ENCODE measurements around the gene SLC44A1. TPM values are rescaled to one million over a fixed set of nuclear protein-coding genes. Genes with fewer than 3 reads are reported as not detected.

Gene SLC44A1
- total RNA-seq, 3 donors from 2014 or later, result 4.0 to 5.4 (median 4.1) TPM

DNA sequence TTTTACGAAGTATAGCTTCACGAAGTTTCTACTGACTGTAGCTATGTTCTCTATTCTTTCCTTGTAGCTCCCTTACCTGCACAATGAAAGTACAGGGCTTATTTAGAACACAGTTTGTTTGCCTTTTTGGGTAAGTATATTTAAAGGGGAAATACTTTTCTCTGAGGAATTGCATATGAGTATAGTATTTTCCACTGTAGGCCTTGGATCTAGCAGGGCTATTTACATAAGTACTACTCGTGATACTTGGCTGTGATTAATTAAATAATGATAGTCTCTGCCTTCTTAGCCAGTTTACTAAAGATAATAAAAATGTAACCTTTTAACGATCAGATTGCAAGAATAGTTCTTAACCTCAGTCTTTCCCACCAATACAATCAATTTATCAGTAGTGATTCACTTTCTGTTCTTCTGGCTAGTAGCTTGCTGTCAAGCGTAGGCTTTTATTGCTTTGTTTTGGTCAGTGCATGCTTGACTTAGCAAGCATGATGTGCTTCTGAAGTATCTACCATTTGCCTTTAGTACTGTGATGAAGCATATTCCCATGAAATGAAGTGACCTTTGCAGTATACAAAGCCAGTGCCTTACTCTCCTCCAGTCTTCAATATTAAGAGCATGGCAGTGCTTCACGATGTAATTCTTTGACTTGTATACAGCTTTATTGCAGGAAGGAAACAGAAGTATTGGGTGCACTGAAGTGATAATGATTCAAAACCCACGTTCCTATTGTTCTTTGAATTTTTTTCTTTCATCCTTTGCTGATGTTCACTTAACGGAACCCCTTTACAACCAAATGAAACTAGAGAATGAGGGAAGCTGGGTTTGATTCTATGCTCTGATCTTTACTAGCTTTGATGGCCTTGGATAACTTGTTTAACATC, 64.2 kb downstream of the SLC44A1 start:
- no peak for DNase-seq
- H3K27me3 Mint-ChIP-seq (ENCODE audit: low read depth), result no peaks in the 10 kb centered on the region
- no peak for ATAC-seq
- no peaks in the 10 kb centered on the region for H3K9me3 Mint-ChIP-seq
- H3K36me3 Mint-ChIP-seq (ENCODE audit: insufficient read depth), result peaks cover 9% of the 10 kb centered on the region
- H3K4me1 Mint-ChIP-seq (ENCODE audit: low read depth), result no peaks in the 10 kb centered on the region
- no peak overlapping the region for H3K4me3 Mint-ChIP-seq

DNA sequence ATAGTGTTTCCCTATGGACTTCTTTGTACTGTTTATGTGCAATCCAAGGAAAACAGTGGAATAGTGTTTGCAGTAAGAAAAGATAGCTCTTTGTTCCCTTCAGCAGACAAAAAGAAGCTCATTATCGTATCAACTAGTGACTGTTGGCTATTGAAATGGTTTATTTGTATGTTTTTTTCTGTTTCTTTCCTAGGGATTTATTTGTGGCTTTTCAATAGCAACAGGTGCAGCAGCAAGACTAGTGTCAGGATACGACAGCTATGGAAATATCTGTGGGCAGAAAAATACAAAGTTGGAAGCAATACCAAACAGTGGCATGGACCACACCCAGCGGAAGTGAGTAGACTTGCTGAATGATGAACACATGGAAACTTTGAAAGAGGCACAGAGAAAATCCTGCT, 65.1 kb downstream of the SLC44A1 start:
- Mint-ChIP-seq H3K4me3 (no peak overlapping the region), H3K9me3 (no peaks in the 10 kb centered on the region), H3K4me1 (ENCODE audit: low read depth) (no peaks in the 10 kb centered on the region), H3K27me3 (ENCODE audit: low read depth) (no peaks in the 10 kb centered on the region), H3K36me3 (ENCODE audit: insufficient read depth) (peaks cover 10% of the 10 kb centered on the region)
- DNase-seq (no peak), ATAC-seq (no peak)

- no peak for ATAC-seq
- H3K27me3 Mint-ChIP-seq (ENCODE audit: low read depth), result no peaks in the 10 kb centered on the region
- no peak for DNase-seq
- H3K9me3 Mint-ChIP-seq, result no peaks in the 10 kb centered on the region
- no peak overlapping the region for H3K4me3 Mint-ChIP-seq
- H3K4me1 Mint-ChIP-seq (ENCODE audit: low read depth), result no peaks in the 10 kb centered on the region
- peaks cover 14% of the 10 kb centered on the region for H3K36me3 Mint-ChIP-seq (ENCODE audit: insufficient read depth)
Measured at GRCh38 chr9:105311306-105311705, 66.9 kb downstream of the SLC44A1 start.

DNA sequence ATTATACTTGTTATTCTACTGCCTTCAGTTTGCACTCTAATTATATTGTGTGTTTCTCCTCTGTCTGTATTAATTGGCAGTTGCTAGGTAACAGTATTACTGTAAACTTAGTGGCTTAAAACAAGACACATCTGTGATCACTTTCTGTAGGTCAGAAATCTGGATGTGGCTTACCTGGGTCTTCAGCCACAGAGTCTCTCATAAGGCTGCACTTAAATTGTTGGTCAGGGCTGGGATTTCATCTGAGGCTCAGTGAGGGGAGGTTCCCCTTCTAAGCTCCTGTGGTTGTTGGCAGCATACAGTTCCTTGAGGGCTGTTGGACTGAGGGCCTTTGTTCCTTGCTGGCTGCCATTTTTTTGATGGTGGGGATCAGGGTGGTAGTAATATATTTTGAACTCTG, 68.8 kb downstream of the SLC44A1 start:
- ATAC-seq (no peak), DNase-seq (no peak)
- Mint-ChIP-seq H3K9me3 (no peaks in the 10 kb centered on the region), H3K36me3 (ENCODE audit: insufficient read depth) (peaks cover 16% of the 10 kb centered on the region), H3K4me1 (ENCODE audit: low read depth) (no peaks in the 10 kb centered on the region), H3K4me3 (no peak overlapping the region), H3K27me3 (ENCODE audit: low read depth) (no peaks in the 10 kb centered on the region)

- no peak for DNase-seq
- Mint-ChIP-seq H3K36me3 (ENCODE audit: insufficient read depth) (peaks cover 17% of the 10 kb centered on the region), H3K27me3 (ENCODE audit: low read depth) (no peaks in the 10 kb centered on the region), H3K9me3 (no peaks in the 10 kb centered on the region), H3K4me3 (no peak overlapping the region), H3K4me1 (ENCODE audit: low read depth) (no peaks in the 10 kb centered on the region)
- no peak for ATAC-seq
Measured at GRCh38 chr9:105316703-105317102, 72.3 kb downstream of the SLC44A1 start.

DNA sequence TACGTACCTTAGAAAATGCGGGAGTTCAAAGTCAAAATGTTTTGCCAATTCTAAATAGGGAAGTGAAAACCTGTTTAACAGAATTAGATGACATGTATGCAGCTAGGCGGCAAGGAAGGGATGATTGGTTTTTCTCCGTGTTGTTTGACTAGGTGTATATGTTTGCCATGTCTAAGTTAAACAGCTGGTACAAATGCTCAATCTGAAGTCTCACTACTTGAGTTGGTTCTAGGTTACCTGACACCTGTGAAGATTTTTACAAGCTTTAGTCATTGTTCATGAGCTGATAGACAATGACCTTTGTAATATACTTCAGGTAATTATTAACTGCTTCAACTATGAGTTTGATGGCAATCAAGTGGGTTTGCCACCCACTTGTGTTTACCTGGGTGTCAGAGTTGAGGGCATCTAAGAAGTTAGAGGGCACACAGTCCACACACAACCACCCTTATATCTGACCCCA, 74.3 kb downstream of the SLC44A1 start:
- Mint-ChIP-seq H3K36me3 (ENCODE audit: insufficient read depth) (peaks cover 13% of the 10 kb centered on the region), H3K4me3 (no peak overlapping the region), H3K4me1 (ENCODE audit: low read depth) (no peaks in the 10 kb centered on the region), H3K9me3 (no peaks in the 10 kb centered on the region), H3K27me3 (ENCODE audit: low read depth) (no peaks in the 10 kb centered on the region)
- ATAC-seq (no peak), DNase-seq (no peak)

GRCh38 chr9:105319202-105319813, 74.9 kb downstream of the SLC44A1 start:
- Mint-ChIP-seq H3K4me3 (no peak overlapping the region), H3K4me1 (ENCODE audit: low read depth) (no peaks in the 10 kb centered on the region), H3K27me3 (ENCODE audit: low read depth) (no peaks in the 10 kb centered on the region), H3K9me3 (no peaks in the 10 kb centered on the region), H3K36me3 (ENCODE audit: insufficient read depth) (peaks cover 13% of the 10 kb centered on the region)
- ATAC-seq, result no peak
- DNase-seq, result no peak

GRCh38 chr9:105320568-105320967, 76.1 kb downstream of the SLC44A1 start:
- H3K4me3 Mint-ChIP-seq, result no peak overlapping the region
- H3K4me1 Mint-ChIP-seq (ENCODE audit: low read depth), result no peaks in the 10 kb centered on the region
- H3K36me3 Mint-ChIP-seq (ENCODE audit: insufficient read depth), result peaks cover 11% of the 10 kb centered on the region
- no peak for DNase-seq
- no peaks in the 10 kb centered on the region for H3K27me3 Mint-ChIP-seq (ENCODE audit: low read depth)
- ATAC-seq, result no peak
- H3K9me3 Mint-ChIP-seq, result no peaks in the 10 kb centered on the region

GRCh38 chr9:105328296-105328695, 83.8 kb downstream of the SLC44A1 start:
- Mint-ChIP-seq H3K4me3 (no peak overlapping the region), H3K4me1 (ENCODE audit: low read depth) (no peaks in the 10 kb centered on the region), H3K9me3 (no peaks in the 10 kb centered on the region), H3K27me3 (ENCODE audit: low read depth) (no peaks in the 10 kb centered on the region), H3K36me3 (ENCODE audit: insufficient read depth) (peaks cover 4% of the 10 kb centered on the region)
- DNase-seq (no peak), ATAC-seq (no peak)

- Mint-ChIP-seq H3K4me1 (ENCODE audit: low read depth) (no peaks in the 10 kb centered on the region), H3K36me3 (ENCODE audit: insufficient read depth) (peaks cover 4% of the 10 kb centered on the region), H3K9me3 (no peaks in the 10 kb centered on the region), H3K4me3 (no peak overlapping the region), H3K27me3 (ENCODE audit: low read depth) (no peaks in the 10 kb centered on the region)
- ATAC-seq, result no peak
- no peak for DNase-seq
Measured at GRCh38 chr9:105328872-105329718, 84.6 kb downstream of the SLC44A1 start.

GRCh38 chr9:105329719-105330062, 85.2 kb downstream of the SLC44A1 start:
- DNase-seq, result no peak
- Mint-ChIP-seq H3K36me3 (ENCODE audit: insufficient read depth) (peaks cover 2% of the 10 kb centered on the region), H3K9me3 (no peaks in the 10 kb centered on the region)

DNA sequence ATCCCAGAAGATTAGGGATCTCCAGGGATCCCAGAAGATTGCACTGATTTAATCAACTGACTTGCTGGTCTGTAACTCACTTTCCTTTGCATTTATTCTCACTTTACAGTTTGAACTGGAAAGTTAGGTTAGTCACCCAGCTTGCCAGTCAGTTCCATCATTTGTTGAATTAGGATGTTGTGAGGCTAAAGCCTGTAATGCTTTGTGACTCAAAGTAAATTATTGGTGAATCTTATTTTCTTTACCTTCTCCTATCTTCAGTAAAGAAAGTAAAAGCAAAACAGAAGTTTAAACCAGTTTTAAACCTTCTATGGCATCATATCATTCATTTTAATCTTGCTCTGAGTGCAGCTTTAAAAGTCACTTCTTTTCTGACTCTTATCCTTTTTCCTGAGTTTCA, 85.8 kb downstream of the SLC44A1 start:
- no peak overlapping the region for H3K4me3 Mint-ChIP-seq
- ATAC-seq, result peak in 1 of 2 donors; percentile 46
- no peak for DNase-seq

More at GRCh38 chr9:105329719-105330062, 85.2 kb downstream of the SLC44A1 start:
- Mint-ChIP-seq H3K27me3 (ENCODE audit: low read depth) (no peaks in the 10 kb centered on the region), H3K4me1 (ENCODE audit: low read depth) (no peaks in the 10 kb centered on the region), H3K4me3 (no peak overlapping the region)
- ATAC-seq, result no peak

DNA sequence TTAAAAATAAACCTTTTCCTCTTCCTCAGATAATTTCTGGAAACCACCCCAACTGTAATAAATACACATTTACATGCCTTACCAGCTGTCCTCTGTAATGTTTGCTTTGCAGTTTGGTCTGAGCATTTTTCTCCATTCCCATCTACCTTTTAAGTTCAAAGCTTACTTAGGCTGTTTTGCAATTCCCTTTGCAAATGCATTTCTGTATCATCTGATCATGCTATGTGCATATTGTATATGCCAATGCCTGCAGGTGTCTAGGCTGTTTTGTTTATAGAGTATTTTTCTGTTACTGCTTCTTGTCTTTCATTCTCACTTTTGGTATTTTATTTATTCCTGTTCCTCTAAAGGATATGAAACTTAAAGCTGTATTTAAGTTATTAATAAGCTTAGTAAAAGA, 86.3 kb downstream of the SLC44A1 start:
- Mint-ChIP-seq H3K36me3 (ENCODE audit: insufficient read depth) (peaks cover 2% of the 10 kb centered on the region), H3K27me3 (ENCODE audit: low read depth) (no peaks in the 10 kb centered on the region), H3K4me1 (ENCODE audit: low read depth) (no peaks in the 10 kb centered on the region), H3K9me3 (no peaks in the 10 kb centered on the region), H3K4me3 (no peak overlapping the region)
- DNase-seq, result no peak
- no peak for ATAC-seq

More for the DNA sequence above, 85.8 kb downstream of the SLC44A1 start:
- Mint-ChIP-seq H3K4me1 (ENCODE audit: low read depth) (no peaks in the 10 kb centered on the region), H3K36me3 (ENCODE audit: insufficient read depth) (peaks cover 2% of the 10 kb centered on the region), H3K9me3 (no peaks in the 10 kb centered on the region), H3K27me3 (ENCODE audit: low read depth) (no peaks in the 10 kb centered on the region)

- H3K4me3 Mint-ChIP-seq, result no peak overlapping the region
- ATAC-seq (no peak), DNase-seq (no peak)
- H3K36me3 Mint-ChIP-seq (ENCODE audit: insufficient read depth), result peaks cover 2% of the 10 kb centered on the region
- H3K27me3 Mint-ChIP-seq (ENCODE audit: low read depth), result no peaks in the 10 kb centered on the region
- no peaks in the 10 kb centered on the region for H3K9me3 Mint-ChIP-seq
- H3K4me1 Mint-ChIP-seq (ENCODE audit: low read depth), result no peaks in the 10 kb centered on the region
Measured at GRCh38 chr9:105331160-105331559, 86.7 kb downstream of the SLC44A1 start.
